GM13977 (cell line): ENCODE measurements around the gene CFAP97D1.
A peak's percentile ranks its signal among the peaks of the same experiment; 100 is the strongest.

ENCODE experiments used
- DNase-seq: peaks from one replicate; pipeline ENCODE4 v3.0.0; 2012; ENCODE audit warnings: low spot score
- CTCF ChIP-seq: IDR thresholded peaks from 2 replicates; pipeline ENCODE4 v1.5.1; 2012; ENCODE audit warnings: mild to moderate bottlenecking, control low read depth; ENCODE audit not compliant: insufficient read depth; ENCODE audit errors: extremely low read depth, missing control alignments
- in situ Hi-C: fragments of 300-500 bp; cut with MboI; formaldehyde crosslinking; loops from one replicate; pipeline ENCODE4 v1.12.0; 2022; ENCODE audit warnings: low sequenced_read_pairs, low pct_unique_long_range_greater_than_20kb, mixed read lengths, inconsistent platforms; ENCODE audit not compliant: unreplicated experiment

CFAP97D1 gene

GRCh38 chr17:43741636-43742035 is 38.6 kb upstream of the CFAP97D1 start:
- in situ Hi-C loops = no loop called here
- TF ChIP-seq CTCF = no peak
- DNase-seq = no peak

- DNase-seq = no peak
- in situ Hi-C loops = no loop called here
- TF ChIP-seq CTCF = no peak
Measured at GRCh38 chr17:43745541-43745940, 34.7 kb upstream of the CFAP97D1 start.

GRCh38 chr17:43750153-43750552 is 30.1 kb upstream of the CFAP97D1 start:
- in situ Hi-C loops = no loop called here

GRCh38 chr17:43753493-43754129 is 26.6 kb upstream of the CFAP97D1 start:
- in situ Hi-C loops = no loop called here
- peak; percentile 79 for DNase-seq
- TF ChIP-seq CTCF = no peak

More at GRCh38 chr17:43750153-43750552, 30.1 kb upstream of the CFAP97D1 start:
- DNase-seq = no peak
- no peak for TF ChIP-seq CTCF

DNA sequence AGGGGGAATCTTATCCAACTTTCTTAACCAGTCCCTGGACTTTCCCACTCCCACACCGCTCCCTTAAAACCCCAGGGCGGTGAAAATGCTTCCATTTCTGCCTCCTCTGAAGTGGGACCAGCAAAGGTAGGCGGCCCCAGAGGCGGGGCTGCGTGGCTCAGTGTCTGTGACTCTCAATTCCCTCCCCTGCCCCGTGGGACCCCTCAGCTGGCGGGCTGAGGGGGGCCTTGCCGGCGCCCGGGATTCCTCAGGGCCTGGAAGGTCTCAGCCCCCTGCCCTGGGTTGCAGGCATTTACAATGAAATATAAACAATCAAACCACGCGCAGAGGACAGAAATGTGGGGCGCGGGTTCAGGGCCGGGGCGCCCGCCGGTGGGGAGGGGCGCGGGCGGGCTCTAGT is 25.3 kb upstream of the CFAP97D1 start:
- no peak for TF ChIP-seq CTCF
- in situ Hi-C loops = no loop called here
- DNase-seq = no peak

DNA sequence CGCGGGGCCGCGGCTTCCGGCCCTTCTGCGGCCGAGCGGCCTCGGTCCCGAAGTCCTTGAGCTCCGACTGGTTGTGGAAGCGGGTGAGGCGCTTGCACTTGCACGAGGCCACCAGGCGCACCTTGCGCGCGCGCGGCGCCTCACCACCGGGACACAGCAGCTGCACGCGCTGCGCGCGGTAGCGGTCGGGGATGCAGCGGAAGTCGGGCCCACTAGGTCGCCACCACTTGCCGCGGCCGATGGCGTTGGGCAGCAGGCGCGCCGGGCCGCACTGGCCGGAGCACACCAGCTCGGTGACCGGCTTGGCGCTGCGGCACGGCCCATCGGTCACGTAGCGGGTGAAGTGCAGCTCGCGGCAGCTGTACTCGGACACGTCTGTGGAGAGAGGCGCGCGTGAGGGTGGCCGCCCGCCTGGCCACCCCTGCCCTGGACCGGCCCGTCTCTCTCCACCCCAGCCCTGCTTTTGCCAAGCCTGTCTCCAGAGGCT is 24.8 kb upstream of the CFAP97D1 start:
- in situ Hi-C loops = no loop called here
- DNase-seq = no peak

More for the DNA sequence above, 24.8 kb upstream of the CFAP97D1 start:
- TF ChIP-seq CTCF = no peak
